D341Med (cell line): ENCODE data around the gene ARHGEF33.

Source experiments
- DNase-seq: peaks from one replicate; pipeline ENCODE4 v3.0.0; 2012; ENCODE audit warnings: low spot score

ARHGEF33 gene

DNA sequence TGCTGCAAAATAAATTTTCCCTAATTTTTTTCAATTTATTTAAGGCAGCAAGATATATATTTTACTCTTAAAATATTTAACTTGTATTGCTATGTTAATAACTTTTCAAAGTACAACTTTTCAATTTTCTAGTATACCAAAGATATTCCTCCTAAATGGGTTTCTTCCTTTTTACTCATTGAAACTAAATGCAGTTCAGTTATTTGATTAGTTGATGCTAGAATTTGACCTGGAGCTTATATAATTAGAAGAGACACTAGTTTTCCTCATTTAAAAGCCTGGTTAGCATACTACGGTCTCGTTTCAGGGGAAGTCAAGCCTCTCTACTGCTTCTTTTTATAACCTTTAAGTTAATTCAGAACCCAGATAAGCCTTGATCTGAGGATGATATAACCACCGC is at the start of gene ARHGEF33:
Gene ARHGEF33, plus strand, starts transcription at position 301 of the 400 bp plus-strand sequence. CDS start 29,573 bp downstream, outside the sequence.
- no peak for DNase-seq

DNA sequence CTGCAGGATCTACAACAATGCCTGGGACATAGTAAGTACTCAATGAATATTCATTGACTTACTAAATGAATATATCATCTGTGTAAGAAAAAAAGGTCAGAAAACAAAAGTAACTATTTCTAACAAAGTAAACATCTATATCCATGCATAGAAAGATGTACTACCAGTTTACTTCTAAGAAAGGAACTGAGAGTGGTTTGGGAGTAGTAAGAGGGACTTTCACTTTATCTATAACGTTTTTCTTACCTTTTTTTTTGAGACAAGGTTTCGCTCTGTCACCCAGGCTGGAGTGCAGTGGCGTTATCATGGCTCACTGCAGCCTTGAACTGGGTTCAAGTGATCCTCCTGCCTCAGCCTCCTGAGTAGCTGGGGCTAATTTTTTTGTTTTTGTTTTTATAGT is 39.6 kb upstream of the ARHGEF33 start:
- no peak for DNase-seq

GRCh38 chr2:38856165-38856564 is 33.5 kb upstream of the ARHGEF33 start:
- DNase-seq, result no peak

GRCh38 chr2:38862476-38862875 is 27.2 kb upstream of the ARHGEF33 start:
- no peak for DNase-seq

DNA sequence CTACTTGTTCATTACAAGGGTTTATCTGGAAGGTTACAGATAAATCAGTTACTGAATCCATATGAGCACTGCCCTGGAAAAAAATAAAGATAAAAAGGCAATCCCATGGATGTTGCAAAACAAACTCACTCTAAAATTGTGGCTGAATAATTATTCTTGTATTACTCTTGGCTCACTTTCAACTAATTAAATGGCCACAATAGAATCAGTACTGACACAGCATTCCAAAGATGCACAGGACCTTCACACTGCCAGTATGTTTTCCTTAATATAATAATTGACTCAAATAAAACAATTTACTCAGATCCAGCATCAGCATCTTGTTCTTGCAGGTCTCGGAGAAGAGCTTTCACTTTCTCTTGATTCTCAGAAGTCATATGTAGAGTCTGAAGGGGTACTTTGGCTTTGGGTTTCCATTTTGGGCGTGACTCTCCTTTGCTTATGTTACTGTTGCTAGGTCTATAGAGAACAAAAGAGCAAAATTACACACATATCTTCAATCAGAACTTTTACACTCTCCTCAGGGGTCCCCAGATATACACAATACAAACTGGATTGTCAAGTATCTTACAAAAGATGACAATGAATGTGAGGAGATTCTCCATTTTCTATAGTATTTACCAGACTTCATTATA is 26.5 kb upstream of the ARHGEF33 start:
- DNase-seq, result no peak

- DNase-seq, result no peak
Observed at GRCh38 chr2:38866773-38867443, 22.8 kb upstream of the ARHGEF33 start.

GRCh38 chr2:38871432-38871831 is 18.2 kb upstream of the ARHGEF33 start:
- DNase-seq, result no peak

DNA sequence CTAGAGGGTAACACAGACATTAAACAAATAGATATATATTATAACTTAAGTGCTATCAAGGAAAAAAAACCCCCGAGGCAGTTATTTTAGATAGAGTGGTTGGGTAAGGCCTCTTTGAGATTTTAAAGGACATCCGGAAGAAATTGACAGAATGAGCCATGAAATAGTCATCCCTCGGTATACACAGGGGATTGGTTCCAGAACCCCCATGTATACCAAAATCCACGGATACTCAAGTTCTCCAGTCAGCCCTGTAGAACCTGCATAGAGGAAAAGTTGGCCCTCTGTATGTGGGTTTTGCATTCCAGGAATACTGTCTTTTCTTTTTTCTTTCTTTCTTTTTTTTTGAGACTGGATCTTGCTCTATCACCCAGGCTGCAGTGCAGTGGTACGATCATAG is 15.9 kb upstream of the ARHGEF33 start:
- DNase-seq, result no peak

DNA sequence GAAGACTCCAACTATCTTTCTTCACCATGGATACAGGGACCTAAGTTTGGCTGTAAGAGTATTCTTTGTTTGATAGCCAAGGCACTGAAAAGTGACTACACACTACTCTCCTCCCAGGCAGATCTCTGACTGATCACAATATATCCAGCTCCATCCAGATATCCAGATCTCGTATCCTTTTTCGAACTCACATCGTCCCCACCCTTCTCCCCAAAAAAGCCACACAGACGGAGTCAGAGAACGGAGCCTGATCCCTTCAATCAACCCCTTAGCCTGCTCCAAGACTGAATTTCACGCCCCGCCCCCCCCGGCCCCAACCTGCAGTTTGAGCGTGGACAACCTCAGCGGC is 14.5 kb upstream of the ARHGEF33 start:
- DNase-seq, result no peak

DNA sequence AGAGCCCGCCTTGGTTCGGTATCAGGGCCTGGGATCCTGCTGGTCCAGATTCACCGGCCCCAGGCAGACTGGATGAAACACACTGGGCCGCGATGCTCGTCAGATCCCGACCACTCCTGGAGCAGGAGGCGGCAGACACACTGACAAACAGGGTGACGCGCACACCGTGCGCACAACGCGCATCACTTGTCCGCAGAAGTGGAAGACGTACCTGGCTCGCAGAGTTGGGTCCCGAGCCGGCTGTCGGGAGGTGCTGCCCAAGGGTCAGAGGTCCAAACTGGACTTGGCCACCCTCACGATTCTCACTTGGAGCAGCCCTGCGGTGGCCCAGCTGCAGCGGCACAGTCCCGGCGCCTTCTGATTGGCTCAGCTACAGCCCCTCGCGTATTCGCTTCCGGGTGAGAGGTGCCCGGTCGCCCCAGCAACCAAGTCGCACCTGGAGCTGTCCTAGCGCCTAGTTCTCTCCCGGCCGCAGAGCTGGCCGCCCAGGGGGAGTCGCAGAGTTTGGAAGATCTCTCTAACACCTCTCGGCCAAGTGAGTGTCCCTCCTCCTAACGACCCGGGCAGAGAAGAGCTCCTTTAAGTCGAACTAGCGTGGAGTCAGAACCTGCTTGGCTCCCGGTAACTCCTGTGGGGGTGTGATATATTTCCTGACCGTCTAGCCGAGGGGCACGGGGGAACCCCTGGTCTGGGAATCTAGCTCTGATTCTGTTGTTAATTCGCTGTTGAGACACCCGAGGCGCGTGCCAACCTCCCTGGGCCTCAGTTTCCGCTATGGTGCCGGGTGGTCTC is 13.9 kb upstream of the ARHGEF33 start, which contains the start of the genes DHX57 and MORN2:
Gene DHX57, minus strand, starts transcription at position 359 of the 792 bp plus-strand sequence. CDS start 7,529 bp downstream, outside the sequence.
Gene MORN2, plus strand, starts transcription at position 401 of the 792 bp plus-strand sequence.
- peak; percentile 95 for DNase-seq

- DNase-seq, result no peak
Observed at GRCh38 chr2:38876407-38876806, 13.3 kb upstream of the ARHGEF33 start.

DNA sequence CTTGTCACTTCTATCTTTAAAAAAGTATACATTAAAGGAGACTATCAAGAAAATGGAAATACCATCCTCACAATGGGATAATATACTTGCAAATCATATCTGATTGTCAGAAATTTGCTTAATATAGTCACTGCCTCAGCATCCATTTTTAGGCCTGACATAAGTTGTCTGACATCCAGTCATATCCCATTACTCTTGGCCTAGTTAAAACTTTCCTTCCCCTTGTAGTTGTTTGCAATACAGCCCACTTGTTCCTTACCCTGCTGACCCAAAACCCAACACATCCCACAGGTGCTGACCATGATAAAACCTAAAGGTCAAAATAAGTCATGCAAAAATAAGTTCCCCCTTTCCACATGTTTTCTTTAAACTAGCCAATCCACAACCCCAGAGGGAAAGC is 3.6 kb upstream of the ARHGEF33 start:
- no peak for DNase-seq

GRCh38 chr2:38887347-38887746 is 2.3 kb upstream of the ARHGEF33 start:
- no peak for DNase-seq

DNA sequence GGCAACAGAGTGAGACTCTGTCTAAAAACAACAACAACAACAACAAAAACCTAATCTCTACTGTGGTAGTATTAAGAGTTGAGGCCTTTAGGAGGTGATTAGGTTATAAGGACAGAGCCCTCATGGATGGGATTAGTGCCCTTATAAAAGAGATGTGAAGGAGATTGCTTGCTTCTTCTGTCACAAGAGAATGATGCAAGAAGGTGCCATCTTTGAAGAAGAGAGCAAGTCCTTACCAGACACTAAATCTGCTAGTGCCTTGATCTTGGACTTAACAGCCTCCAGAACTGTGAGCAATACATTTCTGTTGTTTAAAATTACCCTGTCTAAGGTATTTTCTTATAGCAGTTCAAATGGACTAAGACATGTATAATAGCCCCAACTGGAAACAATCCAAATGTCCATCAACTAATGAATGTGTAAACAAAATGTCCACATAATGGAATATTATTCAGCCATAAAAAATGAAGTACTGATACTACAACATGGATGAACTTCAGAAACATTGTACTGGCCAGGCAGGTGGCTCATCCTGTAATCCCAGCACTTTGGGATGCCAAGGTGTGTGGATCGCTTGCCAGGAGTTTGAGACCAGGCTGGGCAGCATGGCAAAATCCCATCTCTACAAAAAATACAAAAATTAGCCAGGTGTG is 1.6 kb upstream of the ARHGEF33 start:
- no peak for DNase-seq

GRCh38 chr2:38889045-38889444 is 630 bp upstream of the ARHGEF33 start:
- no peak for DNase-seq

GRCh38 chr2:38892819-38893218 is 3.1 kb downstream of the ARHGEF33 start:
- DNase-seq, result no peak

- no peak for DNase-seq
Observed at GRCh38 chr2:38898256-38898655, 8.6 kb downstream of the ARHGEF33 start.

- no peak for DNase-seq
Observed at GRCh38 chr2:38900726-38901125, 11.1 kb downstream of the ARHGEF33 start.

DNA sequence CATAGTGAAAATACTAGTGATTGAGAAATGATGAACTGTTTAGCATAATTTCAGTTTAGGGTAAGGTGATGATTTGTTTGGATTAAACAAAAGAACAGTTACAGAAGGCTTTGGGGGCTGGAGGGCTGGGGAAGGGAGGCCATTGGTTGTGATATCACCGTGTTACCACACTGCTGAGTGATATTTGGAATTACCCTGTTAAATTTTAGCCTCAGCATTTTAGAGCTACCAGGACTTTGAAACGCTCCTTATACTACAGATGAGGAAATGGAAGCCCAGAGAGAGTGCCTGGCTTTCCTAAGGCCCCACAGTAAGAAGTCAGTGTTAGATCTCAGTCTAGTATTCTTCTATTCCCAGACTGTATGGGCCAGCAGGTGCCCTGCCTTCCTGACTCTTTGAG is 15.6 kb downstream of the ARHGEF33 start:
- DNase-seq, result no peak

DNA sequence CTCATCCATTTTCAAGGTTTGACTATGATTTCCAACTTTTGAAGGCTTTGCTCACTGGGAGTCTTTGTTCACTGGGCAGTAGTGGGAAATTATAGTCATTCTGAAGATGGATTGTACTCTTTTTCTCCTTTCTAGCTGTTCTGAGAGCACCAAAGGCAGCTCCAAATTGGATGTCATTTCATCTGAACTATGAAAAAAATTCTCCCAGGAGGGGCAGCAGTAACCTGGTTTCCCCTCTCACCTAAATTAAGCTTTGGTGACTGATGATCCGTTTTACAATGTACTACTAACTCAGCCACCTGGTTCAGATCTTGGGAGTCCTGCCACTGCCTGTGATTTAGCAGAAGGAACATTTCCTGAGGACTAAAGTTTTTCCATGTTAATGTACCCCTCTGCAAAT is 17.6 kb downstream of the ARHGEF33 start:
- no peak for DNase-seq

- no peak for DNase-seq
Observed at GRCh38 chr2:38907743-38908562, 18.3 kb downstream of the ARHGEF33 start.

- no peak for DNase-seq
Observed at GRCh38 chr2:38909872-38910271, 20.2 kb downstream of the ARHGEF33 start.
